GM19023 (cell line): Measurements from ENCODE around the gene CIBAR2.

Source experiments
- ATAC-seq: cut with Tn5 transposase; IDR thresholded peaks from one replicate; pipeline ENCODE4 v1.9.1; 2021; ENCODE audit warnings: mild to moderate bottlenecking, moderate library complexity; ENCODE audit not compliant: unreplicated experiment

The CIBAR2 gene

GRCh38 chr16:85084841-85085510, 27.3 kb downstream of the CIBAR2 start:
- ATAC-seq, result no peak

GRCh38 chr16:85083051-85083639, 29.1 kb downstream of the CIBAR2 start:
- ATAC-seq, result no peak

GRCh38 chr16:85082173-85083050, 29.9 kb downstream of the CIBAR2 start:
- no peak for ATAC-seq

GRCh38 chr16:85081765-85082164, 30.5 kb downstream of the CIBAR2 start:
- ATAC-seq, result no peak

GRCh38 chr16:85081038-85081437, 31.2 kb downstream of the CIBAR2 start:
- ATAC-seq, result no peak

GRCh38 chr16:85079785-85080570, 32.3 kb downstream of the CIBAR2 start:
- no peak for ATAC-seq

GRCh38 chr16:85078952-85079351, 33.3 kb downstream of the CIBAR2 start:
- ATAC-seq, result no peak

- no peak for ATAC-seq
These were observed 34.0 kb downstream of the CIBAR2 start for GRCh38 chr16:85078226-85078625.

- no peak for ATAC-seq
These were observed 34.6 kb downstream of the CIBAR2 start for GRCh38 chr16:85077576-85078125.

GRCh38 chr16:85077039-85077438, 35.2 kb downstream of the CIBAR2 start:
- no peak for ATAC-seq

GRCh38 chr16:85075236-85075924, 36.9 kb downstream of the CIBAR2 start:
- ATAC-seq, result no peak

GRCh38 chr16:85074225-85074914, 37.9 kb downstream of the CIBAR2 start:
- no peak for ATAC-seq

GRCh38 chr16:85072947-85073346, 39.3 kb downstream of the CIBAR2 start:
- ATAC-seq, result no peak

GRCh38 chr16:85072076-85072860, 40.0 kb downstream of the CIBAR2 start:
- ATAC-seq, result no peak

GRCh38 chr16:85069171-85069570, 43.1 kb downstream of the CIBAR2 start:
- no peak for ATAC-seq

- no peak for ATAC-seq
These were observed 43.5 kb downstream of the CIBAR2 start for GRCh38 chr16:85068746-85069145.

- ATAC-seq, result no peak
These were observed 44.8 kb downstream of the CIBAR2 start for GRCh38 chr16:85067426-85067825.

- ATAC-seq, result no peak
These were observed 45.2 kb downstream of the CIBAR2 start for GRCh38 chr16:85067024-85067423.
